Heart left ventricle (tissue), 16 donors: ENCODE results near the gene MAN2B2. TPM values are rescaled to one million over a fixed set of nuclear protein-coding genes. Genes with fewer than 3 reads are reported as not detected.

ENCODE experiments used
- ATAC-seq, 4 donors: fragments of 200-7000 bp; cut with Tn5 transposase; one replicate each; pipeline ENCODE4 v1.9.1; 2020 to 2022; ENCODE audit warnings: moderate library complexity in 4 of 4, mild to moderate bottlenecking in 3 of 4, moderate number of reproducible peaks in 1 of 4
- DNase-seq, 5 donors: peaks; one replicate each; pipeline ENCODE4 v3.0.0-alpha.2; 2020
- H3K27ac ChIP-seq, 12 donors: fragments of 200-600 bp; sonication (generic) in 4 of 12; one replicate each; pipeline versions ENCODE4 v1.5.0 to v1.8.0; 2016 to 2022; ENCODE audit warnings: mild to moderate bottlenecking in 2 of 12
- H3K27me3 ChIP-seq, 9 donors: fragments of 200-600 bp; sonication (generic) in 2 of 9; one replicate each; pipeline versions ENCODE4 v1.5.1 to v1.8.0; 2016 to 2022; ENCODE audit warnings: mild to moderate bottlenecking in 3 of 9
- H3K36me3 ChIP-seq, 9 donors: fragments of 200-600 bp; sonication (generic) in 2 of 9; one replicate each; pipeline versions ENCODE4 v1.5.0 to v1.8.0; 2018 to 2022; ENCODE audit warnings: mild to moderate bottlenecking in 2 of 9
- H3K4me1 ChIP-seq, 12 donors: fragments of 200-600 bp; sonication (generic) in 4 of 12; one replicate each; pipeline versions ENCODE4 v1.5.0 to v1.8.0; 2016 to 2022; ENCODE audit warnings: mild to moderate bottlenecking in 3 of 12
- H3K4me3 ChIP-seq, 12 donors: fragments of 200-600 bp; sonication (generic) in 4 of 12; one replicate each; pipeline versions ENCODE4 v1.5.0 to v1.8.0; 2017 to 2022; ENCODE audit warnings: mild to moderate bottlenecking in 9 of 12, moderate library complexity in 4 of 12
- H3K9me3 ChIP-seq, 12 donors: fragments of 200-600 bp; sonication (generic) in 4 of 12; one replicate each; pipeline versions ENCODE4 v1.5.0 to v1.8.0; 2016 to 2022; ENCODE audit warnings: mild to moderate bottlenecking in 1 of 12
- CTCF ChIP-seq, 12 donors: fragments of 200-600 bp; sonication (generic) in 4 of 12; IDR thresholded peaks; one replicate each; pipeline versions ENCODE4 v1.5.0 to v1.8.0; 2018 to 2022; ENCODE audit warnings: antibody characterized with exemption in 12 of 12, mild to moderate bottlenecking in 5 of 12
- POLR2A ChIP-seq, 2 donors: fragments of 450-650 bp; IDR thresholded peaks; one replicate each; pipeline ENCODE4 v1.6.1; 2017; ENCODE audit warnings: antibody characterized with exemption in 2 of 2, mild to moderate bottlenecking in 2 of 2, moderate library complexity in 2 of 2
- WGBS, 4 donors: extraction: QIAGEN DNeasy Blood & Tissue Kit in 2 of 4; methylation state at CpG; one replicate each; pipeline versions ENCODE4 v1.1.5 to v1.1.7; 2013 to 2018; 5-methylcytosine and 5-hydroxymethylcytosine counted together
- intact Hi-C, 10 donors: fragments of 100-400 bp; cut with DNase I; formaldehyde crosslinking; loops; one replicate each; pipeline versions ENCODE4 v1.11.1 to v1.14.2; 2022
- polyA plus RNA-seq, 2 donors: library from polyadenylated mRNA; stranded (reverse); fragments of 200-250 nt; gene quantifications; one replicate each; pipeline ENCODE4 v1.2.3, GENCODE V29; 2013
- total RNA-seq, 9 donors: library from RNA; depleted of rRNA in 2 of 9; stranded (reverse); fragments of >200 nt in 2 of 9; fragmentation: NEBNext Ultra II Directional in 3 of 9; extraction: Animal tissue kit (Norgen Biotek cat#: 25700) in 3 of 9; gene quantifications; one replicate each; pipeline versions ENCODE4 v1.1.0 to v1.2.4, GENCODE V29; 2016 to 2023
- donor health status: ischemic (EF 13 %, LVEDD 7.1; RV severe dilation, severe dysfunction).
- donor health status: healthy with polysubstance abuse.
- donor health status: DM: no; HTN: yes; CAD: no.
- donor health status: DM: no; HTN: no; CAD: no.
- donor health status: ischemic (EF 25% LVEDD 6.9; RV normal size, moderate dysfunction).
- donor health status: ischemic (EF 25% LVEDD 5.7; RV mildly dilated, moderate dysfunction).
- donor health status: healthy.
- donor health status: DM: yes; HTN: yes; CAD: no.
- donor health status: ischemic (EF 35%, LVEDD 5.7; RV mildly dilated, moderate dysfunction).
- donor health status: nonischemic (EF 11% LVEDD 7.7; RV severe dilation, severe dysfunction).
- donor health status: DM: yes; HTN: yes; CAD: no.
- donor health status: PGD.
- donor health status: ischemic (EF 29% LVEDD 5.4; RV normal size, mild dysfunction).
- donor health status: nonischemic (EF 23%, LVEDD 6.1; RV moderate dilation, normal function).

The MAN2B2 gene
- total and polyA plus RNA-seq, 11 donors: 4.4 to 33.6 (median 19.8) TPM

GRCh38 chr4:6530964-6531363 lies 44.0 kb upstream of the MAN2B2 start:
- WGBS, 4 donors: 56 to 71% (median 67%) methylated on average over 8 to 9 of the region's 9 CpGs
- no peak for DNase-seq

GRCh38 chr4:6532102-6532501 lies 42.9 kb upstream of the MAN2B2 start:
- Histone ChIP-seq H3K27me3 (peaks cover 0 to 2% (median 0%) of the 10 kb centered on the region in 9 donors), H3K27ac (no peak overlapping the region), H3K36me3 (no peaks in the 10 kb centered on the region), H3K9me3 (no peaks in the 10 kb centered on the region), H3K4me1 (no peaks in the 10 kb centered on the region), H3K4me3 (no peak overlapping the region)
- no peak for TF ChIP-seq POLR2A (IDR thresholded peaks at IDR 0.05)
- no peak for TF ChIP-seq CTCF (IDR thresholded peaks at IDR 0.05)
- WGBS, 4 donors: 55 to 79% (median 74%) methylated on average over 2 to 3 of the region's 3 CpGs
- no peak for ATAC-seq
- DNase-seq: no peak
- intact Hi-C loops: no loop called here

More at GRCh38 chr4:6530964-6531363, 44.0 kb upstream of the MAN2B2 start:
- no peak for ATAC-seq
- Histone ChIP-seq H3K4me1 (no peaks in the 10 kb centered on the region), H3K36me3 (no peaks in the 10 kb centered on the region), H3K27ac (no peak overlapping the region), H3K4me3 (no peak overlapping the region), H3K9me3 (no peaks in the 10 kb centered on the region), H3K27me3 (no peaks in the 10 kb centered on the region)
- TF ChIP-seq POLR2A (IDR thresholded peaks at IDR 0.05): no peak
- no peak for TF ChIP-seq CTCF (IDR thresholded peaks at IDR 0.05)
- intact Hi-C loops: no loop called here

GRCh38 chr4:6532658-6533057 lies 42.3 kb upstream of the MAN2B2 start:
- ATAC-seq (no peak), DNase-seq (no peak)
- 64 to 79% (median 78%) methylated on average over 8 to 9 of the region's 9 CpGs for WGBS, 4 donors
- Histone ChIP-seq H3K36me3 (no peaks in the 10 kb centered on the region), H3K4me1 (no peaks in the 10 kb centered on the region), H3K27ac (no peak overlapping the region), H3K9me3 (no peaks in the 10 kb centered on the region), H3K27me3 (peaks cover 0 to 3% (median 0%) of the 10 kb centered on the region in 9 donors), H3K4me3 (no peak overlapping the region)
- TF ChIP-seq CTCF (IDR thresholded peaks at IDR 0.05) (no peak), POLR2A (IDR thresholded peaks at IDR 0.05) (no peak)
- intact Hi-C loops: no loop called here

- TF ChIP-seq POLR2A (IDR thresholded peaks at IDR 0.05) (no peak), CTCF (IDR thresholded peaks at IDR 0.05) (no peak)
- ATAC-seq: no peak
- no peak overlapping the region for H3K4me3 ChIP-seq
- no peaks in the 10 kb centered on the region for H3K9me3 ChIP-seq
- H3K4me1 ChIP-seq: no peaks in the 10 kb centered on the region
- 0 to 96% (median 88%) methylated on average over 1 of the region's 1 CpG for WGBS, 4 donors
- H3K27me3 ChIP-seq: peaks cover 0 to 15% (median 0%) of the 10 kb centered on the region in 9 donors
- intact Hi-C loops: no loop called here
- no peak overlapping the region for H3K27ac ChIP-seq
- no peak for DNase-seq
- H3K36me3 ChIP-seq: no peaks in the 10 kb centered on the region
Measured at GRCh38 chr4:6534050-6534449, 40.9 kb upstream of the MAN2B2 start.
